GM21381 (cell line): ENCODE measurements around the gene CNIH2.

Source experiments
- ATAC-seq: cut with Tn5 transposase; IDR thresholded peaks from one replicate; pipeline ENCODE4 v1.9.1; 2021; ENCODE audit warnings: mild to moderate bottlenecking, moderate library complexity; ENCODE audit not compliant: unreplicated experiment

Gene CNIH2

GRCh38 chr11:66328031-66328301, 50.0 kb downstream of the CNIH2 start:
- no peak for ATAC-seq

GRCh38 chr11:66328302-66329144, 50.5 kb downstream of the CNIH2 start:
- ATAC-seq, result no peak

- no peak for ATAC-seq
These were observed 51.2 kb downstream of the CNIH2 start for GRCh38 chr11:66329165-66329673.

- no peak for ATAC-seq
These were observed 53.0 kb downstream of the CNIH2 start for GRCh38 chr11:66330931-66331330.

GRCh38 chr11:66331542-66332370, 53.8 kb downstream of the CNIH2 start:
- no peak for ATAC-seq

- ATAC-seq, result no peak
These were observed 54.6 kb downstream of the CNIH2 start for GRCh38 chr11:66332371-66333219.

- ATAC-seq, result no peak
These were observed 55.4 kb downstream of the CNIH2 start for GRCh38 chr11:66333220-66333877.
